Panc1 (cell line): ENCODE data around the gene PAK1IP1. TPM values are rescaled to one million over a fixed set of nuclear protein-coding genes. Genes with fewer than 3 reads are reported as not detected.
A peak's percentile ranks its signal among the peaks of the same experiment; 100 is the strongest.

Source experiments
- ATAC-seq: fragments of 200-7000 bp; cut with Tn5 transposase; 2 replicates; pipeline ENCODE4 v1.9.1; 2020; ENCODE audit warnings: mild to moderate bottlenecking, moderate library complexity
- BruUV-seq: library from RNA; stranded (reverse); fragments of 400-500 nt; replicated peaks from 2 replicates; lab custom pipeline; 2021; lab: Mats Ljungman, UMichigan
- CTCF ChIA-PET: fragments of 300-600 bp; sonication (Branson Sonifier 250); formaldehyde crosslinking; loops from one replicate; lab custom pipeline; 2022; ENCODE audit warnings: antibody characterized with exemption; lab: Charles Lee
- POLR2A ChIA-PET: fragments of 300-600 bp; sonication (Branson Sonifier 250); formaldehyde crosslinking; loops from one replicate; lab custom pipeline; 2022; ENCODE audit warnings: antibody characterized with exemption; lab: Charles Lee
- DNase-seq: peaks from one replicate; pipeline ENCODE4 v3.0.0-alpha.2; 2010; ENCODE audit warnings: low read depth, low spot score
- H3K27ac ChIP-seq: 2 replicates; pipeline ENCODE4 v1.5.1; 2011; ENCODE audit warnings: mild to moderate bottlenecking, low read length, inconsistent platforms
- H3K27me3 ChIP-seq: fragments of 200-500 bp; sonication (Bioruptor generic); 2 replicates; pipeline ENCODE4 v1.6.0; 2014; ENCODE audit warnings: low read length, inconsistent platforms; ENCODE audit not compliant: control insufficient read depth, insufficient read depth
- H3K36me3 ChIP-seq: fragments of 200-500 bp; sonication (Bioruptor generic); 2 replicates; pipeline ENCODE4 v1.5.1; 2014; ENCODE audit warnings: inconsistent platforms, mild to moderate bottlenecking, low read length, moderate library complexity; ENCODE audit not compliant: control insufficient read depth, insufficient read depth
- H3K4me1 ChIP-seq: 2 replicates; pipeline ENCODE4 v1.5.1; 2011; ENCODE audit warnings: inconsistent platforms, mild to moderate bottlenecking, low read length, moderate library complexity; ENCODE audit not compliant: control insufficient read depth, insufficient read depth
- H3K4me3 ChIP-seq, 2 experiments: 2 replicates each; pipeline ENCODE4 v1.5.1; 2011 to 2012; ENCODE audit warnings: low read depth in 2 of 2, low read length in 2 of 2, mild to moderate bottlenecking in 2 of 2, inconsistent platforms in 1 of 2, moderate library complexity in 1 of 2
- H3K9me3 ChIP-seq: fragments of 200-500 bp; sonication (Bioruptor generic); 2 replicates; pipeline ENCODE4 v1.5.1; 2014; ENCODE audit warnings: low read depth, mild to moderate bottlenecking, inconsistent platforms, low read length, moderate library complexity; ENCODE audit not compliant: control insufficient read depth, insufficient read depth
- POLR2AphosphoS5 ChIP-seq: IDR thresholded peaks from 2 replicates; pipeline ENCODE4 v1.6.1; 2012; ENCODE audit warnings: mild to moderate bottlenecking, low read depth, low read length, moderate library complexity
- SIN3A ChIP-seq: IDR thresholded peaks from 2 replicates; pipeline ENCODE4 v1.6.1; 2012; ENCODE audit warnings: low read depth, mild to moderate bottlenecking, low read length, moderate library complexity, borderline replicate concordance; ENCODE audit not compliant: insufficient read depth
- TCF7L2 ChIP-seq: IDR thresholded peaks from 2 replicates; pipeline ENCODE4 v1.6.1; 2011; ENCODE audit warnings: mild to moderate bottlenecking, low read depth, low read length, inconsistent platforms
- in situ Hi-C: cut with HindIII; loops from 2 replicates; pipeline ENCODE4 v1.10.0; 2016; ENCODE audit warnings: low sequenced_read_pairs, low pct_unique_long_range_greater_than_20kb
- intact Hi-C: fragments of 100-400 bp; cut with micrococcal nuclease; formaldehyde crosslinking; loops from one replicate; pipeline ENCODE4 v1.10.0; 2022; ENCODE audit not compliant: unreplicated experiment
- total RNA-seq: library from RNA; stranded (reverse); gene quantifications from one replicate; pipeline ENCODE4 v1.2.1, GENCODE V29; 2021; ENCODE audit not compliant: unreplicated experiment
- TF ChIP-seq, protein P1 (sequence below), 2 experiments: IDR thresholded peaks; 2 replicates each; pipeline ENCODE4 v1.6.1; 2011 to 2012; ENCODE audit warnings: low read depth in 2 of 2, control low read depth in 1 of 2, low read length in 1 of 2, mild to moderate bottlenecking in 1 of 2, moderate library complexity in 1 of 2; ENCODE audit not compliant: insufficient read depth in 1 of 2
- TF ChIP-seq, protein P2 (sequence below): fragments of 450-650 bp; IDR thresholded peaks from 2 replicates; pipeline ENCODE4 v1.5.1; 2017; ENCODE audit warnings: mild to moderate bottlenecking

The PAK1IP1 gene
- total RNA-seq, 1 experiment from 2014 or later, result 27.3 TPM

DNA sequence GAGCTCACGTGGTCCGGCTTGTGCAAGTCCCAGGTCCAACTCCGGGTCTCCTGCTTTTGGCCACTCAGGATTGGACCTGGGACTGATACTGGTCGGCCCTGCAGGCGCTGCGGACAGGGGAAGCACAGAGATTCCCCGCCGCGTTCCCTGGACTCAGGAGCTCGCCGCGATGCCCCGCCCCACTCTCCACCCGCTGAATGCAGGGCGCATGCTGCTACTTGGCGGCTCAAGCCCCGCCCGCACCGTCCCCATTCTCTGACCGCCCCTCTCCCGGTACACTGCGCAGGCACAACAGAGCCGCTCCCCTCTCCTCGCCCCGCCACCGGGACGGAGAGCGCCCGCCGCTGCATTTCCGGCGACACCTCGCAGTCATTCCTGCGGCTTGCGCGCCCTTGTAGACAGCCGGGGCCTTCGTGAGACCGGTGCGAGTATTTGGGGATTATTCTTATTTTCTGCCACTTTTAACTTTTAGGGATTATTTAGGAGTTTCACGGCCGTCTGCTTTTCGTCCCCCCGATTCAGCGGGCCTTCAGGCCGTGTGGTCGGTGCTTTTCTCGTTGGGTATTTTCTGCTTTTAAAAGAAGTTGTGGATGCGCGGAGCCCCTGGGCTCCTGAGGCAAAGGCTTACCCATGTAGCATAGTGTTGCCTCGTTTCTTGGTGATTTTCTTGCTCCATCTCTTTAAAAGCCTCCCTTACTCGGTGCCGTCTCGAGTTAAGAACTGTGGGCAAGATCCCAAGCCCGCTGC is 28.2 kb downstream of the PAK1IP1 start, which contains the start of gene TMEM14C:
TMEM14C (plus strand) TSS at position 251 of the 747 bp plus-strand sequence. CDS start 1,544 bp downstream, outside the sequence.
- Histone ChIP-seq H3K27ac (peak within 1 kb of the TSS; percentile 95), H3K4me1 (peaks cover 18% of the 10 kb centered on the region), H3K36me3 (no peaks in the 10 kb centered on the region), H3K27me3 (no peaks in the 10 kb centered on the region), H3K9me3 (no peaks in the 10 kb centered on the region), H3K4me3 (peak within 1 kb of the TSS; percentile 77 to 91)
- intact Hi-C loops (no loop called here), in situ Hi-C loops (no loop called here)
- ATAC-seq (peak; percentile 100), DNase-seq (peak; percentile 91)
- TF ChIP-seq, protein P1, sequence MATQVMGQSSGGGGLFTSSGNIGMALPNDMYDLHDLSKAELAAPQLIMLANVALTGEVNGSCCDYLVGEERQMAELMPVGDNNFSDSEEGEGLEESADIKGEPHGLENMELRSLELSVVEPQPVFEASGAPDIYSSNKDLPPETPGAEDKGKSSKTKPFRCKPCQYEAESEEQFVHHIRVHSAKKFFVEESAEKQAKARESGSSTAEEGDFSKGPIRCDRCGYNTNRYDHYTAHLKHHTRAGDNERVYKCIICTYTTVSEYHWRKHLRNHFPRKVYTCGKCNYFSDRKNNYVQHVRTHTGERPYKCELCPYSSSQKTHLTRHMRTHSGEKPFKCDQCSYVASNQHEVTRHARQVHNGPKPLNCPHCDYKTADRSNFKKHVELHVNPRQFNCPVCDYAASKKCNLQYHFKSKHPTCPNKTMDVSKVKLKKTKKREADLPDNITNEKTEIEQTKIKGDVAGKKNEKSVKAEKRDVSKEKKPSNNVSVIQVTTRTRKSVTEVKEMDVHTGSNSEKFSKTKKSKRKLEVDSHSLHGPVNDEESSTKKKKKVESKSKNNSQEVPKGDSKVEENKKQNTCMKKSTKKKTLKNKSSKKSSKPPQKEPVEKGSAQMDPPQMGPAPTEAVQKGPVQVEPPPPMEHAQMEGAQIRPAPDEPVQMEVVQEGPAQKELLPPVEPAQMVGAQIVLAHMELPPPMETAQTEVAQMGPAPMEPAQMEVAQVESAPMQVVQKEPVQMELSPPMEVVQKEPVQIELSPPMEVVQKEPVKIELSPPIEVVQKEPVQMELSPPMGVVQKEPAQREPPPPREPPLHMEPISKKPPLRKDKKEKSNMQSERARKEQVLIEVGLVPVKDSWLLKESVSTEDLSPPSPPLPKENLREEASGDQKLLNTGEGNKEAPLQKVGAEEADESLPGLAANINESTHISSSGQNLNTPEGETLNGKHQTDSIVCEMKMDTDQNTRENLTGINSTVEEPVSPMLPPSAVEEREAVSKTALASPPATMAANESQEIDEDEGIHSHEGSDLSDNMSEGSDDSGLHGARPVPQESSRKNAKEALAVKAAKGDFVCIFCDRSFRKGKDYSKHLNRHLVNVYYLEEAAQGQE (IDR thresholded peaks at IDR 0.05; ENCODE audit: insufficient read depth in 1 of 2, low read depth in 2 of 2, low read length in 1 of 2), result no peak
- TF ChIP-seq POLR2AphosphoS5 (peak; percentile 93), TCF7L2 (no peak; the same call in 1 of the 2 replicates), SIN3A (peak; percentile 76; the same call in 1 of the 2 replicates)
- TF ChIP-seq, protein P2, sequence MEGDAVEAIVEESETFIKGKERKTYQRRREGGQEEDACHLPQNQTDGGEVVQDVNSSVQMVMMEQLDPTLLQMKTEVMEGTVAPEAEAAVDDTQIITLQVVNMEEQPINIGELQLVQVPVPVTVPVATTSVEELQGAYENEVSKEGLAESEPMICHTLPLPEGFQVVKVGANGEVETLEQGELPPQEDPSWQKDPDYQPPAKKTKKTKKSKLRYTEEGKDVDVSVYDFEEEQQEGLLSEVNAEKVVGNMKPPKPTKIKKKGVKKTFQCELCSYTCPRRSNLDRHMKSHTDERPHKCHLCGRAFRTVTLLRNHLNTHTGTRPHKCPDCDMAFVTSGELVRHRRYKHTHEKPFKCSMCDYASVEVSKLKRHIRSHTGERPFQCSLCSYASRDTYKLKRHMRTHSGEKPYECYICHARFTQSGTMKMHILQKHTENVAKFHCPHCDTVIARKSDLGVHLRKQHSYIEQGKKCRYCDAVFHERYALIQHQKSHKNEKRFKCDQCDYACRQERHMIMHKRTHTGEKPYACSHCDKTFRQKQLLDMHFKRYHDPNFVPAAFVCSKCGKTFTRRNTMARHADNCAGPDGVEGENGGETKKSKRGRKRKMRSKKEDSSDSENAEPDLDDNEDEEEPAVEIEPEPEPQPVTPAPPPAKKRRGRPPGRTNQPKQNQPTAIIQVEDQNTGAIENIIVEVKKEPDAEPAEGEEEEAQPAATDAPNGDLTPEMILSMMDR, result no peak
- BruUV-seq, result TSS peak; percentile 92
- ChIA-PET POLR2A (interaction anchor here (1.0 kb wide), 1 partner anchor 200 kb away, joined by 8 read pairs; no protein-coding TSS in a partner anchor), CTCF (interaction anchor here (0.5 kb wide), 1 partner anchor 28 kb away, joined by 11 read pairs; the partner anchor contains the start of gene PAK1IP1)

DNA sequence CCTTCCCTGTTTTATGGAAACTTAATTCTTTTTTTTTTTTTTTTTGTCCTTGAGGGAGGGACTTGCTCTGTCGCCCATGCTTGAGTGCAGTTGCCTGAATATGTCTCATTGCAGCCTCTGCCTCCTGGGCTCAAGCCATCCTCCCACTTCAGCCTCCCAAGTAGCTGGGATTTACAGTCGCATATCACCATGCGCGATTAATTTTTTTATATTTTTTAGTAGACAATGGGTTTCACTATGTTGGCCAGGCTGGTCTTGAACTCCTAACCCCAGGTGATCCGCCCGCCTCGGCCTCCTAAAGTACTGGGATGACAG is 28.8 kb downstream of the PAK1IP1 start:
- H3K9me3 ChIP-seq, result no peaks in the 10 kb centered on the region
- no TSS peak for BruUV-seq
- ChIA-PET CTCF (interaction anchor here (0.5 kb wide), 1 partner anchor 29 kb away, joined by 11 read pairs; the partner anchor contains the start of gene PAK1IP1), POLR2A (no interaction called here)
- TF ChIP-seq SIN3A, result no peak
- TF ChIP-seq, protein P1 (IDR thresholded peaks at IDR 0.05; ENCODE audit: insufficient read depth in 1 of 2, low read depth in 2 of 2, low read length in 1 of 2), result no peak
- TF ChIP-seq POLR2AphosphoS5, result no peak
- H3K4me3 ChIP-seq, result peak overlapping the region; percentile 77 to 91
- H3K27me3 ChIP-seq, result no peaks in the 10 kb centered on the region
- H3K27ac ChIP-seq, result peak overlapping the region; percentile 95
- ATAC-seq (no peak), DNase-seq (no peak)
- no peaks in the 10 kb centered on the region for H3K36me3 ChIP-seq
- intact Hi-C loops (no loop called here), in situ Hi-C loops (no loop called here)
- H3K4me1 ChIP-seq, result peaks cover 18% of the 10 kb centered on the region
